GM18909 (cell line): ENCODE data around the gene FIBCD1.

ENCODE experiments used
- ATAC-seq: cut with Tn5 transposase; IDR thresholded peaks from one replicate; pipeline ENCODE4 v1.9.1; 2021; ENCODE audit warnings: mild to moderate bottlenecking; ENCODE audit not compliant: unreplicated experiment, poor library complexity

Gene FIBCD1

DNA sequence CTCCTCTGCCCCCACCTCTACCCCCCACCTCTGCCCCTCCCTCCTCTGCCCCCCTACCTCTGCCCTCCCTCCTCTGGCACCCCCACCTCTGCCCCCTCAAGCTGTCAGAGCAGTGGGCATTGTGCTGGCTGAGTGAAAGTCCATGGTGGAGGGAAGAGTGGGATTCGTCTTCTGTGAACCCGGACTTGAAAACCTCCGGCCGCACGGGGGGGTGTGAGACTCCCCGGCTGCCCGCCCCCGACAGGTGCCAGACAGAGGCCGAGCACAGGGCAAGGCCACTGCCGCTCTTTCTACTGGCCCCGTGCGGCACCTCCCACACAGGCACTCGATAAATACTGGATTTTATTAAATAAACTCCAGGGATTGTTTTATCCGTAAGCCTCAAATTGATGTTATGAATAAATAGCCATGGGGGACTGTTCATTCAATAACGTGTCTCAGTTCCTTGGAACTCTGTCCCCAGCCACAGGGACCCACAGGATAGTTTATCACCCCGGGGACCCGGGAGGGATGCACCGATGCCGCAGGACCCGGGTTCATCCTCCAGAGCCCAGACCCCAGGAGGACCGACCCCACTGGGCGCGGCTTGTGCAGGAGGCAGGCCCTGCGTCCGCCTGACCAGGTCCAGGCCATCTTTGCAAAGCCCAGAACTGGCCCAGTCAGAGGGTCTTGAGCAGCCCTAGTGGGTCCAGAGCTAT is 39.8 kb downstream of the FIBCD1 start:
- no peak for ATAC-seq

DNA sequence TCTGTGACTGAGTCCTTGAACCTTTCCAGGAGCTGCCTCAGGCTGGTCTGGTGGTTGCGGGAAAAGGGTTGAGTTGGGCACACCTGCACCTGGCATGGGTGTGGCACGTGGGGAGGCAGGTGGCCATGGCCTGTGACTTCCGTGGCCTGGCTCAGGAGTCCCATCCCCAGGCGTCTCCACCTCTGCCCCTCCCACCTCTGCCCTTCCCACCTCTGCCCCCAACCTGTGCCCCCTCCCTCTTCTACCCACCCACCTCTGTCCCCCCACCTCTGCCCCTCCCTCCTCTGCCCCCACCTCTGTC is 40.5 kb downstream of the FIBCD1 start:
- no peak for ATAC-seq

GRCh38 chr9:130897848-130898551 is 41.0 kb downstream of the FIBCD1 start:
- ATAC-seq: no peak

- no peak for ATAC-seq
These were observed 41.8 kb downstream of the FIBCD1 start for GRCh38 chr9:130897105-130897751.

- no peak for ATAC-seq
These were observed 42.6 kb downstream of the FIBCD1 start, which contains the start of gene QRFP for GRCh38 chr9:130896233-130897014. Gene QRFP (minus strand): TSS chr9:130896812. CDS start chr9:130893838, 2,974 bp downstream.

DNA sequence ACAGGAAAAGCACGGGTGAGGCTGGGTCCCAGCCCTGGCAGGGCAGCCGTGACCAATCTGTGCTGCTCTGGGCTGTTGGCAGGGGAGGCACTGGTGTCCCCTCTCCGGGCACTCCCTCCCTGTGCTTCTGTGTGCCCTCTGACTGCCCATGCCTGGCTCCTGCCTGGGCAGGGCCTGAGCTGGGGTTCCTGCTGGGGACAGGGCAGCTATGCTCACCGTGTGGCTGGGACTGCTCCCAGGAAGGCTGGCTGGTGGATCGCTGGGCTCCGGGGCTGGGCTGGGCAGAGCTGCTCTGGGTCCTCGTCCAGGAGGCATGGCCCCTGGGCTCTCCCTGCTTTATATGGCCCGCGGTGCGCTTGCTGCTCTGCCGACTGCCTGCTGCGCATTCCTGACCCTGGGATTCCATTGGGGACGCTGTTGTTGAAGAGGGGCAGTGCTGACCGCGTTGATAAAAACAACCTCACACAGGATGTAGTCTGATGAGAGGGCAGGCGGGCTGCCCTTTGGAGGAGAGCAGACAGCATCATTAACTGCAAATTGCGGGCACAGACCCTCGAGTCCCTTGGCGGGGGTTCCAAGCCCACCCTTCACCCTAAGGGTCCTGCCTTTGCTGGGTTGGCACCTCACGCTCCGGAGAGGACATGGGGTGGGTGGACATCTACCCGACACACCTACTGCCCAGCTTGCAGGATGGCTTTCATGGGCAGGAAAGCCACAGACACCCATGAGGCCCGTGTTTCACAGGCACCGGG is 43.4 kb downstream of the FIBCD1 start:
- no peak for ATAC-seq

DNA sequence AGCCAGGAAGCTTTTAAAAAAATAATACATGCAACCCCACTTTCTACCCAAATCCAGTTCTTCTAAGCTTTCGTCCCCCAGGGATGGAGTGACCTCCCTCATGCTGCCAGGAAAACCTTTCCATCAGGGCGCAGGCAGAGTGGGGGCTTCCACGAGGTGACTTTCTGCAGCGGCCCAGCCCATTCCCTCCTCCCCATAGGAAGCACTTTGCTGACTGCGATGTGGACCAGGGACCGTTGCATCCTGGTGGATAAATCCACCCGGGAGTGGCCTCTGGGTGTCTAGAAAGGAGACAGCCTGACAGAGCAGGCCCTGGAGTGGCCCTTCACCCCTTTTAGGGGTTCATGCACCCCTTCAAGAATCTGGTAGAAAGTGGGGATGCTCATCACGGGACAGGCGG is 44.0 kb downstream of the FIBCD1 start:
- no peak for ATAC-seq

DNA sequence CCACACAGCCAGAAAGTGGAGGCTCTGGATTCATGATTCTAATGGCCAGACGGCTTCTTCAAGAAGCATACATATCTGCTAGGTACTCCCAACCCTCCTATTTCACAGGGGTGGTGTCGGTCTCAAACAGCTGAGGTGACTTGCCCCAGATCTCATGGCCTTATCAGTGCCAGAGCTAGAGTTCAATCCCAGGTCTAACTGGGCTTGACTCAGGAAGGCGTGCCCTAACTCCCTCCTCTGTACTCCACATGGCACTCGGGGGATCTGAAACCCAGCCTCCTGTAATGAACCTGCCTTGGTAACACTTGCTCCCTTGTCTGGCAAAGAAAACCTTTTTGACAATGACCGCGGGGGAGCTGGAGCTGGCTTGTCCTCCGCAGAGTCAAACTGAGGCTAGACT is 44.5 kb downstream of the FIBCD1 start:
- no peak for ATAC-seq

DNA sequence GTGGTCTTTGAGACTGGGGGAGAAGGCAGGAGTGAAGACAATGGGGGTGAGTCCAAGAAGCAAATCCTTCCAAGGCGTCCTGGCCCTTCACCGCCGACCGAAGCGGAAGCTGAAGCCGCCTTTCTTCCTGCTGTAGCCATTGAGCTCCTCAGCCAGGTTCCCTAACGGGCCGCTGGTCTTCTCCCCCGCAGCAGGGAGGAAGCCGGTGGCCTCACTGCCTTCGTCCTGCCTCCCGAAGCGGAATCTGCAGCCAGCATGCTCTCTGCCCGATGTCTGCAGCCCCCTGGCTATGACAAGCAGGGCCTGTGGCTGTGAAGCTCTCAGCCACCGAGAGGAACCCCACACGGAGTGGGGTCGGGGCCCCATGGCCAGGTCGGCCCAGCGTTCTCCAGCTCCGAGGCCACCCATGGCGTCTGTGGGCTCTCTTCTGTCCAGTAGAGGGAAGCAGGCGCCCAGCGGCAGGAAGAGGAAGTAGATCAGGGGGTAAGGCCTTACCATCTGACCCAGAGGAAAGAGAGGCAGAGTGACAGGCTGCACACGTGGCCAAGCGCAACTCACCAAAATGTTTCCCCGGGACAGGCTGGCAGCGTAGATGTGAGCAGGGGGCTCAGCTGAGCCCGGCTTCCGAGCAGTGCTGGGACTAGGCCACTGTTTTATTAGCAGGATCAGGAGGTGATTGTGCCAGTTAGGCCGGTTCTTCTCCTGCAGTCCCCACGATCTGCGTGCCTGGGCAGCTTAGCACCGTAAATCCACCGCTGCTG is 45.5 kb downstream of the FIBCD1 start:
- no peak for ATAC-seq

GRCh38 chr9:130892477-130893304 is 46.4 kb downstream of the FIBCD1 start:
- ATAC-seq: no peak

DNA sequence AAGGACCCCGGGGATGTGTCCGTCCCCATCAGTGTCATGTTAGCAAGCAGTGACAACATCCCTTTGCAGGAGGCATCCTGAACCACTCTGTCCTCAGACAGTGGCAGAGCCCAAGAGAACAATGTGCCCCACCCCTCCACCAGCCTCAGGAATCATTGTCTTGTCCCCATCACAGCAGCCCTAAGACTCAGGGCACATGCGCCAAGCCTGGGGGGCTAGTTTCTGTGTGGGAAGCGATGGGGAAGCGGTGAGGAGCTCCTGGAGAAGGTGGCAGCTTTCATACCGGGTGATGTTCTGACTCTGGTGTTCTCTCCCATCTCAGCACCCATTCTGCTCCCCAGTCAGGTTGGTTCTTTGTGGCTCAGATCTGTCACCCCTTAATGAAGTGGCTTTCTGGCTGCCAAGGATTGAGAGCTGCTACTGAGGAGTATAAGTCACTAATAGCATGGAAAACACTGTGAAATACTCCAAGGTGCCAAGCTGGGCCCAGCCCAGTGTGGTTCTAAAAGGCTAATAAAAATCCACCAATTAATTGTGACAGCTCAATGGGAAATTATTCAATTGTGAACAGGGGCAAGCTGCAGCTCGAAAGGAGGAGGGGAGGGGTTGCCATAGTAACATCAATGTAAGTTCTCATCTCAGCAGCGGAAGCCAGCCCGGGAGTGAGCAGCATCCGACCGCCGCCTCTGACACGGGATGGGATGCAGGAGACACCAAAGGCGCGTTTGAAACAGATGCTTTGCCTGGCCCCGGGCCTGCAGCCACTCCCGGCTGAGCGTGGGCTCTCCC is 47.2 kb downstream of the FIBCD1 start:
- no peak for ATAC-seq

DNA sequence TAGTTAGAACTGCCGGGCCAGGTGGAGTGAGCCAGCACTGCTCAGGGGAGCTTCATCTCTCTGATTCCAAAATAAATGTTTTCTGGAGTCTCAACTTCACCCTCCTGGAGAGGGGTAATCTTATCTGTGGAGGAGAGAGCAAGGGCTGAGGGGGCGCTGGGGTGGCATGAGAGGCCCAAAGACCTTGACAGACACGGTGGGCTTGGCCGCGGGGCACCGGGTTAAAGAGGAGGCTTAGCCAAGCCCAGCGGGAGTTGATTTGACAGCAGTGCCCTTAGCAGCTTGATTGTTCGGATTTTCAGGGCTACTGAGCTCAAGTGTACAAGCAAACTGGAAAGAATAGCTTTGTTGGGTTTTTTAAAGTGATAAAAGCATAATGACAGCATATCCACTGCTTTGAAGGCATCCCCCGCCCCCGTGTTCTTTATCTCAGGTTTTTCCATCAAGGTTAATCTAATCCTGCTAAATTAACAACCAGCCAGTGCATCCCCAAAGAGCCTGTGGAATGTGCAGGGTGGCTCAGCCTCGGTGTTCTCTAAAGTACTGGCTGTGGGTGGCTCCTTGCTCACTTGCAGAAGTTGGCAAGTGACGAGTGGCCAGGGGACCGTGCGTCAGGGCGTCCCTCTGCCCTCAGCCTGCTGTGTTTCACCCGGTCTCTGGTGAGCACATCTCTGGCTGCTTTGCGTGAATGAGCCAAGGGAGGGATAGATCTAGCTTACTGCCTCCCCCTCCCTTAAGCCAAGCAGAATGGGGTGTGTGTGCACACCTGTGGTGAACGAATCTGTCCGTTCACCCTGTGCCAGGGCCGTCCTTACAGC is 48.0 kb downstream of the FIBCD1 start:
- no peak for ATAC-seq

- ATAC-seq: no peak
These were observed 48.9 kb downstream of the FIBCD1 start for GRCh38 chr9:130890124-130890523.

DNA sequence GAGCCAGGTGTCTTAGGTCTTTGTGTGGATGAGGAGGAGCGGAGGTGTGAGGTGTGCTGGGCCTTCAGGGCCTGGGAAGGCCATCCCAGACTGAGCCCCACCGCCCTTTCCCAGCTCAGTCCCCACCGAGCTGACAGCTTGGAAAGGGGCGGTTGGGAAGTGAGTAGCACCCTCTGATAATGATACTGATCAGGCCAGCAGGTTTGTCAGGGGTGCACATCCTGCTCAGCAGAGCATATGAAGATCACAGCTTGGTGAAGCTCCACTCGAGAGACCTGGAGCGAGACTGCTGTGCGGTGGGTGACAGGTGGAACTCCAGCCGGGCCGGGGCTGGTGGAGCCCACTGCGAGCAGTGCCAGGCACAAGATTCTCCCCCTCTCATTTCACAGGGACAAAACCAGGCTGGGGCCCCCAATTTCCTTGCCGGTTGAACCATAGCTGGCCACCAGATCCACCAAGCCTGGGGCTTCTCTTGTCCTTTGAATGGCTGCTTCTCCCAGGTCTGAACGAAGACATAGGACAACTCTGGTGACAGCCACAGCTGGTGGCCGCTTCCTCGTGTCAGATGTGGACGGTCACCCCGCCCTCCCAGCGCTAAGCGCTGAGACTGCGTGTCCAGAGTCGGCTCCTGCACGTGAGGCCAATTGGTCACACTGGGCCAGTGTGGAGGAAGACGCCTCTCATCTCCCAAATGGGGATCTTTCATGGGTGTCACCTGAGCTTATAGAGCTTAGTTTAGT is 50.7 kb downstream of the FIBCD1 start:
- no peak for ATAC-seq

DNA sequence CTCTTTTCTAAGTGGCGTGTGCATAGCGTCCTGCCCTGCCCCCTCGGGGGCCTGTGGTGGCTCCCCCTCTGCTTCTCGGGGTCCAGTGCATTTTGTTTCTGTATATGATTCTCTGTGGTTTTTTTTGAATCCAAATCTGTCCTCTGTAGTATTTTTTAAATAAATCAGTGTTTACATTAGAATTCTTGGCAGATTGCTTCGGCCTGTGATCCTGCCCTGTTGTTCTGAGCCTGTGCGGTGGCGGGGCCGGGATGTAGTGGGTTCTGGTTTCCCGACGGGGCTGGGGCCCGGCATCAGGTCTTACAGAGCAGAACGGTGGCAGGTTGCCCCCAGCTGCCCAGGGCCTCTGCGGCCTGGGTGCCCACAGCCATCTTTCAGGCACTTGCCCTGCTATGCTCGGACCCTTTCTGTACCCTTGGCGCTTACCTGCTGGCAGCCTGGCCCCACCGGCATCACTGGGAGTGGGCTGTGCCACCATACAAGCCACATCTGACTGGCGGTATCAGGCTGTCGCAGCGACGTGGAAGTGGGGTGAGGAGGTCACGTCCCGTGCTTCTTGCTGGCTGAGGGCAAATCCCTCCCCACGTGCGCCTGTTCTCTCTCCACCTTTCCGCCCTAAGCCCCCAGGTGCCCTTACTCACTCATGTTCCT is 51.4 kb downstream of the FIBCD1 start:
- no peak for ATAC-seq

- ATAC-seq: no peak
These were observed 52.1 kb downstream of the FIBCD1 start for GRCh38 chr9:130886981-130887380.
